Neural progenitor cell (in vitro differentiated cells): Measurements from ENCODE around the gene ETV2. TPM values are rescaled to one million over a fixed set of nuclear protein-coding genes. Genes with fewer than 3 reads are reported as not detected.
"Not testable (repeated sequence)": the region's sequence is repeated elsewhere in the genome, so short reads cannot be mapped to it uniquely, and the experiment has no call there.

Source experiments
- DNase-seq: peaks from one replicate; pipeline ENCODE4 v3.0.0-alpha.2; 2016; ENCODE audit warnings: low spot score
- H2AFZ ChIP-seq: fragments of 200-600 bp; sonication (generic); replicated peaks from 2 replicates; pipeline ENCODE4 v1.6.1; 2016; ENCODE audit warnings: antibody characterized with exemption
- H3F3A ChIP-seq: fragments of 200-600 bp; sonication (generic); 2 replicates; pipeline ENCODE4 v1.6.1; 2016; ENCODE audit warnings: antibody characterized with exemption, low read depth
- H3K27ac ChIP-seq: fragments of 200-600 bp; sonication (generic); 2 replicates; pipeline ENCODE4 v1.5.1; 2016; ENCODE audit warnings: mild to moderate bottlenecking
- H3K27me3 ChIP-seq: fragments of 200-600 bp; sonication (generic); 2 replicates; pipeline ENCODE4 v1.6.1; 2016; ENCODE audit warnings: mild to moderate bottlenecking, moderate library complexity
- H3K36me3 ChIP-seq: fragments of 200-600 bp; sonication (generic); 2 replicates; pipeline ENCODE4 v1.5.1; 2016
- H3K4me1 ChIP-seq: fragments of 200-600 bp; sonication (generic); 2 replicates; pipeline ENCODE4 v1.6.1; 2016; ENCODE audit warnings: mixed run types
- H3K4me2 ChIP-seq: fragments of 200-600 bp; sonication (generic); 2 replicates; pipeline ENCODE4 v1.6.1; 2016
- H3K4me3 ChIP-seq: fragments of 200-600 bp; sonication (generic); 2 replicates; pipeline ENCODE4 v1.5.1; 2016
- H3K79me2 ChIP-seq: fragments of 200-600 bp; sonication (generic); 2 replicates; pipeline ENCODE4 v1.6.1; 2016; ENCODE audit warnings: low read depth
- H3K9ac ChIP-seq: fragments of 200-600 bp; sonication (generic); 2 replicates; pipeline ENCODE4 v1.6.1; 2016
- H3K9me3 ChIP-seq: fragments of 200-600 bp; sonication (generic); 2 replicates; pipeline ENCODE4 v1.5.1; 2016; ENCODE audit warnings: low read depth
- H4K20me1 ChIP-seq: fragments of 200-600 bp; sonication (generic); 2 replicates; pipeline ENCODE4 v1.6.1; 2016; ENCODE audit warnings: low read depth
- H3K27ac Mint-ChIP-seq: 3 replicates; pipeline ENCODE4 v1.8.0; 2021; ENCODE audit warnings: mixed read lengths
- H3K27me3 Mint-ChIP-seq: 2 replicates; pipeline ENCODE4 v1.8.0; 2022; ENCODE audit warnings: low read depth, mild to moderate bottlenecking, inconsistent platforms, moderate library complexity, mixed read lengths; ENCODE audit not compliant: insufficient read depth
- H3K36me3 Mint-ChIP-seq: 3 replicates; pipeline ENCODE4 v1.8.0; 2021; ENCODE audit warnings: mixed read lengths
- H3K4me1 Mint-ChIP-seq: 3 replicates; pipeline ENCODE4 v1.8.0; 2021; ENCODE audit warnings: mixed read lengths
- H3K4me3 Mint-ChIP-seq: 3 replicates; pipeline ENCODE4 v1.8.0; 2021; ENCODE audit warnings: mild to moderate bottlenecking, moderate library complexity, mixed read lengths
- H3K9me3 Mint-ChIP-seq: 3 replicates; pipeline ENCODE4 v1.8.0; 2020; ENCODE audit warnings: mixed read lengths
- CTCF ChIP-seq: fragments of 200-600 bp; sonication (generic); IDR thresholded peaks from 2 replicates; pipeline ENCODE4 v1.5.1; 2017; ENCODE audit warnings: antibody characterized with exemption, mild to moderate bottlenecking
- EZH2 ChIP-seq: fragments of 200-600 bp; sonication (generic); IDR thresholded peaks from 2 replicates; pipeline ENCODE4 v1.6.1; 2017; ENCODE audit warnings: antibody characterized with exemption, mild to moderate bottlenecking, moderate library complexity
- EZH2phosphoT487 ChIP-seq: fragments of 200-600 bp; sonication (generic); IDR thresholded peaks from 2 replicates; pipeline ENCODE4 v1.6.1; 2017; ENCODE audit warnings: antibody characterized with exemption
- total RNA-seq: library from RNA; depleted of rRNA; stranded (reverse); fragments of >200 nt; gene quantifications from 2 replicates; pipeline ENCODE4 v1.2.3, GENCODE V29; 2015; ENCODE audit warnings: low replicate concordance

Gene ETV2
- total RNA-seq, 1 donor from 2014 or later = not detected

- Histone ChIP-seq H3K9me3 (no peaks in the 10 kb centered on the region), H3K4me2 (no peak overlapping the region), H3K9ac (no peak overlapping the region), H3K27me3 (peaks cover 30% of the 10 kb centered on the region), H3K36me3 (no peaks in the 10 kb centered on the region), H3K4me3 (no peak overlapping the region), H4K20me1 (no peaks in the 10 kb centered on the region), H3F3A (peaks cover 11% of the 10 kb centered on the region), H2AFZ (no peak overlapping the region), H3K79me2 (no peaks in the 10 kb centered on the region), H3K27ac (no peak overlapping the region), H3K4me1 (no peaks in the 10 kb centered on the region)
- Mint-ChIP-seq H3K27me3 (peaks cover 29% of the 10 kb centered on the region), H3K36me3 (no peaks in the 10 kb centered on the region), H3K9me3 (no peaks in the 10 kb centered on the region), H3K4me3 (no peak overlapping the region), H3K4me1 (peaks cover 2% of the 10 kb centered on the region), H3K27ac (no peak overlapping the region)
- TF ChIP-seq EZH2 (no peak), CTCF (no peak), EZH2phosphoT487 (no peak)
- no peak for DNase-seq
Measured at GRCh38 chr19:35675589-35676140, 34.1 kb downstream of the ETV2 start.

GRCh38 chr19:35689836-35690235 lies 48.3 kb downstream of the ETV2 start:
- TF ChIP-seq EZH2phosphoT487 (no peak), CTCF (no peak), EZH2 (no peak)
- Mint-ChIP-seq H3K4me1 (peaks cover 7% of the 10 kb centered on the region), H3K4me3 (no peak overlapping the region), H3K9me3 (no peaks in the 10 kb centered on the region), H3K27ac (no peak overlapping the region), H3K36me3 (no peaks in the 10 kb centered on the region), H3K27me3 (peaks cover 4% of the 10 kb centered on the region)
- Histone ChIP-seq H3K4me3 (no peak overlapping the region), H3K27me3 (no peaks in the 10 kb centered on the region), H3K27ac (no peak overlapping the region), H3K9ac (no peak overlapping the region), H3F3A (peaks cover 11% of the 10 kb centered on the region), H4K20me1 (no peaks in the 10 kb centered on the region), H3K4me1 (no peaks in the 10 kb centered on the region), H2AFZ (no peak overlapping the region), H3K36me3 (no peaks in the 10 kb centered on the region), H3K9me3 (no peaks in the 10 kb centered on the region), H3K79me2 (no peaks in the 10 kb centered on the region), H3K4me2 (no peak overlapping the region)
- DNase-seq = no peak

GRCh38 chr19:35691106-35691505 lies 49.6 kb downstream of the ETV2 start:
- not testable (repeated sequence) for H3K79me2 ChIP-seq, H3K27me3 Mint-ChIP-seq, H4K20me1 ChIP-seq, DNase-seq, H3K4me2 ChIP-seq, H2AFZ ChIP-seq, H3K36me3 Mint-ChIP-seq, H3K9ac ChIP-seq, H3K4me1 ChIP-seq, H3K27ac ChIP-seq, H3K9me3 ChIP-seq, H3K36me3 ChIP-seq, H3K4me3 ChIP-seq, H3K27me3 ChIP-seq, H3K27ac Mint-ChIP-seq, H3K4me1 Mint-ChIP-seq, H3K9me3 Mint-ChIP-seq, H3K4me3 Mint-ChIP-seq
- peaks cover 11% of the 10 kb centered on the region for H3F3A ChIP-seq

GRCh38 chr19:35692010-35692409 lies 50.5 kb downstream of the ETV2 start:
- Histone ChIP-seq H3K4me1 (no peaks in the 10 kb centered on the region), H3F3A (peaks cover 11% of the 10 kb centered on the region), H3K27ac (no peak overlapping the region), H2AFZ (no peak overlapping the region), H3K79me2 (no peaks in the 10 kb centered on the region), H3K9me3 (no peaks in the 10 kb centered on the region), H3K9ac (no peak overlapping the region), H3K4me3 (no peak overlapping the region), H3K36me3 (no peaks in the 10 kb centered on the region), H4K20me1 (no peaks in the 10 kb centered on the region), H3K27me3 (peaks cover 3% of the 10 kb centered on the region), H3K4me2 (no peak overlapping the region)
- Mint-ChIP-seq H3K27me3 (peaks cover 2% of the 10 kb centered on the region), H3K27ac (peak overlapping the region; percentile 26), H3K4me1 (peaks cover 7% of the 10 kb centered on the region), H3K36me3 (no peaks in the 10 kb centered on the region), H3K9me3 (no peaks in the 10 kb centered on the region), H3K4me3 (no peak overlapping the region)
- TF ChIP-seq EZH2phosphoT487 (no peak), CTCF (no peak), EZH2 (no peak)
- no peak for DNase-seq
